ENCODE data around the gene AURKB. TPM values are rescaled to one million over a fixed set of nuclear protein-coding genes. Genes with fewer than 3 reads are reported as not detected.
A peak's percentile ranks its signal among the peaks of the same experiment; 100 is the strongest.
"Not testable (repeated sequence)": the region's sequence is repeated elsewhere in the genome, so short reads cannot be mapped to it uniquely, and the experiment has no call there.

The AURKB gene
- total RNA-seq, 1 donor from 2014 or later = 15.7 TPM

- TF ChIP-seq CTCF (IDR thresholded peaks at IDR 0.05) = no peak
- Mint-ChIP-seq H3K9me3 (ENCODE audit: unreplicated experiment) (no peaks in the 10 kb centered on the region), H3K4me1 (ENCODE audit: unreplicated experiment) (peaks cover 39% of the 10 kb centered on the region), H3K27me3 (ENCODE audit: unreplicated experiment) (no peaks in the 10 kb centered on the region), H3K36me3 (ENCODE audit: unreplicated experiment) (no peaks in the 10 kb centered on the region), H3K27ac (ENCODE audit: unreplicated experiment) (peak overlapping the region; percentile 100), H3K4me3 (ENCODE audit: unreplicated experiment) (peak overlapping the region; percentile 97)
- no peak for DNase-seq (ENCODE audit: extremely low spot score, unreplicated experiment)
These were observed 11.9 kb upstream of the AURKB start for GRCh38 chr17:8222380-8222629.

GRCh38 chr17:8221663-8222379 is 11.4 kb upstream of the AURKB start:
- Mint-ChIP-seq H3K9me3 (ENCODE audit: unreplicated experiment) (no peaks in the 10 kb centered on the region), H3K4me1 (ENCODE audit: unreplicated experiment) (peaks cover 34% of the 10 kb centered on the region), H3K27ac (ENCODE audit: unreplicated experiment) (peak overlapping the region; percentile 100), H3K36me3 (ENCODE audit: unreplicated experiment) (no peaks in the 10 kb centered on the region), H3K27me3 (ENCODE audit: unreplicated experiment) (no peaks in the 10 kb centered on the region), H3K4me3 (ENCODE audit: unreplicated experiment) (peak overlapping the region; percentile 97)
- DNase-seq (ENCODE audit: extremely low spot score, unreplicated experiment) = peak; percentile 95
- no peak for TF ChIP-seq CTCF (IDR thresholded peaks at IDR 0.05)

GRCh38 chr17:8220783-8221662 is 10.6 kb upstream of the AURKB start:
- no peaks in the 10 kb centered on the region for H3K27me3 Mint-ChIP-seq (ENCODE audit: unreplicated experiment)
- peak; percentile 96 for DNase-seq (ENCODE audit: extremely low spot score, unreplicated experiment)
- TF ChIP-seq CTCF (IDR thresholded peaks at IDR 0.05) = no peak
- H3K9me3 Mint-ChIP-seq (ENCODE audit: unreplicated experiment) = no peaks in the 10 kb centered on the region
- peak overlapping the region; percentile 100 for H3K27ac Mint-ChIP-seq (ENCODE audit: unreplicated experiment)
- H3K36me3 Mint-ChIP-seq (ENCODE audit: unreplicated experiment) = no peaks in the 10 kb centered on the region
- H3K4me1 Mint-ChIP-seq (ENCODE audit: unreplicated experiment) = peaks cover 28% of the 10 kb centered on the region
- peak overlapping the region; percentile 97 for H3K4me3 Mint-ChIP-seq (ENCODE audit: unreplicated experiment)

- H3K4me3 Mint-ChIP-seq (ENCODE audit: unreplicated experiment); H3K27me3 Mint-ChIP-seq (ENCODE audit: unreplicated experiment); H3K27ac Mint-ChIP-seq (ENCODE audit: unreplicated experiment); DNase-seq (ENCODE audit: extremely low spot score, unreplicated experiment); H3K36me3 Mint-ChIP-seq (ENCODE audit: unreplicated experiment); H3K9me3 Mint-ChIP-seq (ENCODE audit: unreplicated experiment): not testable (repeated sequence)
- peaks cover 21% of the 10 kb centered on the region for H3K4me1 Mint-ChIP-seq (ENCODE audit: unreplicated experiment)
These were observed 3.6 kb upstream of the AURKB start for GRCh38 chr17:8214000-8214399.

GRCh38 chr17:8212312-8213180 is 2.2 kb upstream of the AURKB start:
- Mint-ChIP-seq H3K36me3 (ENCODE audit: unreplicated experiment) (no peaks in the 10 kb centered on the region), H3K4me3 (ENCODE audit: unreplicated experiment) (no peak overlapping the region), H3K4me1 (ENCODE audit: unreplicated experiment) (peaks cover 21% of the 10 kb centered on the region), H3K27ac (ENCODE audit: unreplicated experiment) (no peak overlapping the region), H3K9me3 (ENCODE audit: unreplicated experiment) (no peaks in the 10 kb centered on the region), H3K27me3 (ENCODE audit: unreplicated experiment) (no peaks in the 10 kb centered on the region)
- DNase-seq (ENCODE audit: extremely low spot score, unreplicated experiment) = no peak
- no peak for TF ChIP-seq CTCF (IDR thresholded peaks at IDR 0.05)

Measured in osteocyte (in vitro differentiated cells).